ENCODE results near the gene ZFP36L1.

DNA sequence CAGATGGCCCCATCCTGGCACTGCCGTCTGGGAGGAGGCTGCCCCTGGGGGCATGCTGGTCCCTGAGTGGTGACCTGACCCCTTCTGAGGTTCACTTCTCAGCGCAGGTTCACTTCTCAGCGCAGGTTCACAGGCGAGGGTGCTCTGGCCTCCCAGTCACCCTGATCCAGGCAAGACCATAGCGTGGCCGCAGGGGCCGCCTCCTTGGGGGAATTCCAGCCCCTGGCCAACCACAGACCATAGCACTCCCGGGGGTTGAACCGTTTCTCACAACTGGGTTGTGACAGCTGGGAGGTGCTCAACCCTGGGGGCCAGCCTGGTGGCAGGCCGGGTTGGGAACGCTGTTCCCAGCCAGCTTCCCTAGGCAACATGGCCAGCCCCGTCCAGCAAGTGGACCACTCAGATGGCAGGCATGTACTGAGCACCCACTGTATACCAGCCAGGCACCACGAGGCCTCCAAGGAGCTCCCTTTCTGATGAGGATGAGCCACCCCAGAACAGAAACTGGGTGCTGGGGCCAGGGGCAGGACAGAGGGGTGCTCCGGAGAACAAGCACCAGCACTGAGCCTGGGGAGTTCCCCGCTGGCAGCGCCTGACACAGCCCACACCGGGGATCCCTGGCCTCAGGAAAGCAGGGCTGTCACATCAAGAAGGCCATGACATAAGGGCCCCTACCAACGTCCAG, 28.3 kb upstream of the ZFP36L1 start:
- TF ChIP-seq, protein P1, sequence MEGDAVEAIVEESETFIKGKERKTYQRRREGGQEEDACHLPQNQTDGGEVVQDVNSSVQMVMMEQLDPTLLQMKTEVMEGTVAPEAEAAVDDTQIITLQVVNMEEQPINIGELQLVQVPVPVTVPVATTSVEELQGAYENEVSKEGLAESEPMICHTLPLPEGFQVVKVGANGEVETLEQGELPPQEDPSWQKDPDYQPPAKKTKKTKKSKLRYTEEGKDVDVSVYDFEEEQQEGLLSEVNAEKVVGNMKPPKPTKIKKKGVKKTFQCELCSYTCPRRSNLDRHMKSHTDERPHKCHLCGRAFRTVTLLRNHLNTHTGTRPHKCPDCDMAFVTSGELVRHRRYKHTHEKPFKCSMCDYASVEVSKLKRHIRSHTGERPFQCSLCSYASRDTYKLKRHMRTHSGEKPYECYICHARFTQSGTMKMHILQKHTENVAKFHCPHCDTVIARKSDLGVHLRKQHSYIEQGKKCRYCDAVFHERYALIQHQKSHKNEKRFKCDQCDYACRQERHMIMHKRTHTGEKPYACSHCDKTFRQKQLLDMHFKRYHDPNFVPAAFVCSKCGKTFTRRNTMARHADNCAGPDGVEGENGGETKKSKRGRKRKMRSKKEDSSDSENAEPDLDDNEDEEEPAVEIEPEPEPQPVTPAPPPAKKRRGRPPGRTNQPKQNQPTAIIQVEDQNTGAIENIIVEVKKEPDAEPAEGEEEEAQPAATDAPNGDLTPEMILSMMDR (conservative IDR thresholded peaks at IDR 0.05; ENCODE audit: low read length): no peak
- no peak for TF ChIP-seq EZH2phosphoT487 (IDR thresholded peaks at IDR 0.05; ENCODE audit: borderline replicate concordance)

Measured in Loucy (cell line).